Muscle layer of duodenum (tissue), 2 donors: Measurements from ENCODE around the gene MGAT5B.
"Not testable (repeated sequence)": the region's sequence is repeated elsewhere in the genome, so short reads cannot be mapped to it uniquely, and the experiment has no call there.

Experiments
- H3K27ac ChIP-seq: one replicate; pipeline ENCODE4 v1.7.0; 2013; ENCODE audit warnings: mild to moderate bottlenecking, low read length
- H3K27me3 ChIP-seq: one replicate; pipeline ENCODE4 v1.7.0; 2013; ENCODE audit warnings: low read depth, mild to moderate bottlenecking, control low read depth, low read length
- H3K36me3 ChIP-seq, 2 donors: one replicate each; pipeline ENCODE4 v1.7.0; 2013; ENCODE audit warnings: low read length in 2 of 2, control low read depth in 1 of 2, mild to moderate bottlenecking in 1 of 2; ENCODE audit not compliant: insufficient read depth in 2 of 2, control insufficient read depth in 1 of 2
- H3K4me1 ChIP-seq, 2 donors: one replicate each; pipeline ENCODE4 v1.7.0; 2013; ENCODE audit warnings: low read length in 2 of 2, mild to moderate bottlenecking in 2 of 2, control low read depth in 1 of 2, moderate library complexity in 1 of 2; ENCODE audit not compliant: insufficient read depth in 2 of 2, control insufficient read depth in 1 of 2
- H3K4me3 ChIP-seq, 2 donors: one replicate each; pipeline ENCODE4 v1.7.0; 2013; ENCODE audit warnings: low read length in 2 of 2, low read depth in 1 of 2, mild to moderate bottlenecking in 1 of 2
- H3K9me3 ChIP-seq, 2 donors: one replicate each; pipeline ENCODE4 v1.7.0; 2013; ENCODE audit warnings: low read length in 2 of 2, control low read depth in 1 of 2, mild to moderate bottlenecking in 1 of 2; ENCODE audit not compliant: control insufficient read depth in 1 of 2
- donor health status: healthy.

Gene MGAT5B

GRCh38 chr17:76849160-76849559 lies 19.0 kb upstream of the MGAT5B start:
- H3K36me3 ChIP-seq, H3K27ac ChIP-seq, H3K4me1 ChIP-seq, H3K4me3 ChIP-seq, H3K27me3 ChIP-seq, H3K9me3 ChIP-seq: not testable (repeated sequence)

DNA sequence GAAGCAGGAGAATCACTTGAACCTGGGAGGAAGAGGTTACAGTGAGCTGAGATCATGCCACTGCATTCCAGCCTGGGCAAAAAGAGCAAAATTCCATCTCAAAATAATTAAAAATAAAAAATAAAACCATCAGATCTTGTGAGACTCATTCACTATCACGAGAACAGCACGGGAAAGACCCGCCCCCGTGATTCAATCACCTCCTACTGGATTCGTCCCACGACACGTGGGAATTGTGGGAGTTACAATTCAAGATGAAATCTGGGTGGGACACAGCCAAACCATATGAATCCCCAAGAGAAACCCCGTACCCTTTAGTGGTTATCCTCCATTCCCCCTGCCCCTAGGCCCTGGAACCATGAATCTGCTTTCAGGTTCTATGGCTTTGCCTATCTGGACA lies 15.4 kb upstream of the MGAT5B start:
- Histone ChIP-seq H3K9me3 (no peaks in the 10 kb centered on the region), H3K4me1 (no peaks in the 10 kb centered on the region), H3K36me3 (no peaks in the 10 kb centered on the region), H3K27ac (no peak overlapping the region), H3K27me3 (no peaks in the 10 kb centered on the region), H3K4me3 (no peak overlapping the region)

GRCh38 chr17:76855105-76855504 lies 13.1 kb upstream of the MGAT5B start:
- no peaks in the 10 kb centered on the region for H3K27me3 ChIP-seq

DNA sequence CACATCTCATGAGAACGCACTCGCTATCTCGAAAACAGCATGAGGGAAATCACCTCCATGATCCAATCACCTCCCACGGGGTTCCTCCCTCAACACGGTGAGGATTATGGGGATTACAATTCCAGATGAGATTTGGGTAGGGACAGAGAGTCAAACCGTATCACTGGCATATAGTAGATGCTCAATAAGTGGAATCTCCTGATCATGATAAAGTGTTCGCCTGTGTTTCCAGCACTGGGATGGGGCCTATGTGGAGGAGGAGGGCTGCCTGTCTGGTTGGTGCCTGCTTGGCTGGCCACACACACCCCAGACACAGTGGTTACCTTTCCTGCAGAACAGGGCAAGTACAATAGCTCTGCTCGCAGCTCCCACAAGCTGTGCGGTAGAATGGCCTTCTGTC lies 6.1 kb upstream of the MGAT5B start:
- H3K36me3 ChIP-seq, result no peaks in the 10 kb centered on the region
- H3K4me3 ChIP-seq, result no peak overlapping the region
- no peaks in the 10 kb centered on the region for H3K4me1 ChIP-seq
- peaks cover 5% of the 10 kb centered on the region for H3K27me3 ChIP-seq
- no peak overlapping the region for H3K27ac ChIP-seq
- H3K9me3 ChIP-seq, result no peaks in the 10 kb centered on the region

More at GRCh38 chr17:76855105-76855504, 13.1 kb upstream of the MGAT5B start:
- Histone ChIP-seq H3K27ac (no peak overlapping the region), H3K4me1 (no peaks in the 10 kb centered on the region), H3K36me3 (no peaks in the 10 kb centered on the region), H3K9me3 (no peaks in the 10 kb centered on the region), H3K4me3 (no peak overlapping the region)

DNA sequence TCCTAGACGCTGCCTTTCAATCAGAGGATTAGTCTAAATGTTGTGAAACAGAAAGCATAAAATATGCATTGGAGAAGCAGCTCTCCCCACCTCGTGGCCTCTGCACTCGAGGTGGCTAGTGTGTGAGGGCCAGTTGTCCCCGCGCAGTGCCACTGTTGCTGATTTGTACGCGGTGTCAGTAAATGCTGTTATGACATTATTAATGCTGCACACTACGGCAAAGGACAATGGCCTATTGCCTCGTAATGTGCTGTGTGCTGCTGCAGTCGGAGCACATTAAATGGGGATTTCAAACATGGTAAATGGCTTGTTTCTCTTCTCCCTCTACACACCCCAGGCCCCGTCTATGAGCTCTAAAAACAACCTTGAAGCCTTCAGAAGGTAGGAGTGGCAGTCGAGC lies 5.7 kb upstream of the MGAT5B start:
- H3K27me3 ChIP-seq, result peaks cover 9% of the 10 kb centered on the region

DNA sequence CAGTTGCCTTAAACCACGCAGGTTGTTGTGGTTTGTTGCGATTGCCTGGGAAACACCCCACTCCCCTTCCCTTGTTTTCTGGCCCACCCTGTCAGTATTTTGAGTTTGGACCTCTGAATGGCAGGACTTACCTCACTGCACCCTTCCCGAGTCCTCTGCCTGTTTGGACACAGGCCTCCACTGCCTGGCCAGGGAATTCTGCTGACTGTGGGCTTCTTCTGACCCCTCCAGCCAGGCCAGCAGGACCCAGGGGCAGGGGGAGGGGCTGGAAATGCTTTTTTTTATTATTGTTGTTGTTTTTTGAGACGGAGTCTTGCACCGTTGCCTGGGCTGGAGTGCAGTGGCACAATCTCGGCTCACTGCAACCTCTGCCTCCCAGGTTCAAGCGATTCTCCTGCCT lies 4.2 kb upstream of the MGAT5B start:
- no peak overlapping the region for H3K4me3 ChIP-seq
- H3K9me3 ChIP-seq, result no peaks in the 10 kb centered on the region
- H3K4me1 ChIP-seq, result peaks cover 0 to 4% of the 10 kb centered on the region in 2 donors
- peaks cover 18% of the 10 kb centered on the region for H3K27me3 ChIP-seq
- no peaks in the 10 kb centered on the region for H3K36me3 ChIP-seq
- no peak overlapping the region for H3K27ac ChIP-seq

More for the DNA sequence above, 5.7 kb upstream of the MGAT5B start:
- Histone ChIP-seq H3K4me1 (no peaks in the 10 kb centered on the region), H3K9me3 (no peaks in the 10 kb centered on the region), H3K36me3 (no peaks in the 10 kb centered on the region), H3K4me3 (no peak overlapping the region), H3K27ac (no peak overlapping the region)

GRCh38 chr17:76865174-76865573 lies 3.0 kb upstream of the MGAT5B start:
- H3K4me1 ChIP-seq, result peaks cover 0 to 15% of the 10 kb centered on the region in 2 donors
- peaks cover 30% of the 10 kb centered on the region for H3K27me3 ChIP-seq
- H3K36me3 ChIP-seq, result no peaks in the 10 kb centered on the region
- no peak overlapping the region for H3K4me3 ChIP-seq
- no peak overlapping the region for H3K27ac ChIP-seq
- H3K9me3 ChIP-seq, result no peaks in the 10 kb centered on the region

- H3K36me3 ChIP-seq, result no peaks in the 10 kb centered on the region
- H3K4me1 ChIP-seq, result peaks cover 0 to 18% of the 10 kb centered on the region in 2 donors
- no peak overlapping the region for H3K4me3 ChIP-seq
- no peaks in the 10 kb centered on the region for H3K9me3 ChIP-seq
- H3K27me3 ChIP-seq, result peaks cover 36% of the 10 kb centered on the region
- H3K27ac ChIP-seq, result no peak overlapping the region
Observed at GRCh38 chr17:76866203-76866602, 2.0 kb upstream of the MGAT5B start.

DNA sequence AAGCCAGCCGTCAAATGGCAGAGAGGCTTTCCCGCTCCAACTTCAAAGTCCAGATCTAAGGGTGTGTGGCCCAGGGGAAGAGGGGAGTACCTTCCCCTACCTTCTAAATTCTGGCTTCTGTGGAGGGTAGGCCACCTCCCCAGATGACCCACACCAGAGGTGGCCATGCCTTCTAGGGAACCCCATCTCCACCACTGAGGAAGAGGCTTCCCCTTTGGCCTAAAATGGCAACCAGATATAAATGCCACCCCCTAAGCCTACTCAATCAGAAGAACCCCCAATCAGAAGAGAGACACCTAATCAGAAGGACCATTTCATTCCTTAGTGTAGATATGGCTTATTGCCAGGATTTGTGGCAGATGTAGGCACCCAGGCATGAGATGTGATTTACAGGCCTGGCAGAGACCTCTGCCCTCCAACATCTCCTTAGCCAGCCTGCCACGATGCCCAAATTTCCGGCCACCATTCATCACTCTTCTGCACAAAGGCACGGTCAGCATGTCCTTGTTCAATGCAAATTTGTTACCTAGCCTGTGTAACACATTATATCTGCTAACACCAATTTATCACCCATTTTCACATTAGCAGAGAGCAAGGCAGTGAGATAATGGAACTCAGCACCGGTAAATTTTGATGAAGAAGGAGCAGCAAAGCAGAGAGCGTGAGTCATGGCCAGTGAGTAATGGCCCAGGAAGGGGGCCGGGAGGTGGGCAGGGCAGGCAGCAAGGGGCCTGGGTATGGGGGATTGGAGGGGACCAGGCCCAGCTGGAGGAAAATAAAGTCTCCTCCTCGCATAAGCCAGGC lies 1.2 kb upstream of the MGAT5B start:
- H3K9me3 ChIP-seq, result no peaks in the 10 kb centered on the region
- no peaks in the 10 kb centered on the region for H3K36me3 ChIP-seq
- no peak overlapping the region for H3K4me3 ChIP-seq
- peaks cover 36% of the 10 kb centered on the region for H3K27me3 ChIP-seq
- peaks cover 0 to 18% of the 10 kb centered on the region in 2 donors for H3K4me1 ChIP-seq
- H3K27ac ChIP-seq, result no peak overlapping the region

GRCh38 chr17:76867578-76868175 lies 527 bp upstream of the MGAT5B start:
- no peaks in the 10 kb centered on the region for H3K36me3 ChIP-seq
- no peaks in the 10 kb centered on the region for H3K9me3 ChIP-seq
- H3K4me1 ChIP-seq, result peaks cover 0 to 18% of the 10 kb centered on the region in 2 donors
- H3K4me3 ChIP-seq, result no peak overlapping the region
- peaks cover 36% of the 10 kb centered on the region for H3K27me3 ChIP-seq
- H3K27ac ChIP-seq, result no peak overlapping the region

DNA sequence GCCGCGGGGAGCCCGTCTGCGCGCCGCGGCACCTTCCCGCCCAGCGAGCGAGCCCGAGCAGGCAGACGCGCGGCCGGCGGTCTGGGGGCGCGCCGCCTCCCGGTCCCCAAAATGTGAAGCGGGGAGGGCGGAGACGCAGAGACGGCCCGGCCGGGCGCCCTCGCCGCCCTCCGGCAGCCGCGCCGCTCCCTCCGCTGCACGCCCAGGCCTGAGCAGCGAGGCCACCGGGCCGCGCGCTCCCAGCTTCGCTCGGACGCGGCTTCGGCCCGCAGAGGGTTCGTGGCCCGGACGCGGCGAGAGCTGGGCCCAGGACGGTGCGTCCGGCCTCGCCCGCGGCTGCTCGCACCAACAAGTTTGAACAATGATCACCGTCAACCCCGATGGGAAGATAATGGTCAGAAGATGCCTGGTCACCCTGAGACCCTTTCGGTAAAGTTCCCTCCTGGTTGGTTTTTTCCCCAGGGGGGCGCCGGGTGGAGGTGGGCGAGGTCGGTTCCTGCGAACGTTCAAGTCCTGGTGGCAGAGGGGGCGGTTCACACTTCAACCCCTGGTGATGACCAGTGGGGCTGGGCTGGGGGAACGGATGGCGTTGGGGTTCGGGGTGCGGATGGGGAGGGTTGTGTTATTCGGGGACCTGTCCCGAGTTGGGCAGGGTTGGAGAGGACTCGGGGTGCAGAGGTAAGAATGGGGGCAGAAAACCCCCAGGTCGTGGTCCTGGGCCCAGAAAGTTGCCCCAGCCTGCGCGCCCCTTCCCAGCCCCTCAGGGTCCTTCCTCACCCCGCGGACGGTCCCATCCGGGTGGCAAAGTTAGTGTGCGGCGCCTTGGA lies 678 bp downstream of the MGAT5B start:
- Histone ChIP-seq H3K4me3 (peak overlapping the region in 1 of 2 donors; percentile 53), H3K36me3 (no peaks in the 10 kb centered on the region), H3K27me3 (peaks cover 36% of the 10 kb centered on the region), H3K27ac (no peak overlapping the region), H3K4me1 (peaks cover 0 to 18% of the 10 kb centered on the region in 2 donors), H3K9me3 (no peaks in the 10 kb centered on the region)
